Glutamatergic neuron (in vitro differentiated cells): ENCODE results near the gene LAMC1. TPM values are rescaled to one million over a fixed set of nuclear protein-coding genes. Genes with fewer than 3 reads are reported as not detected.

Experiments
- DNase-seq: peaks from one replicate; pipeline ENCODE4 v3.0.0; 2022
- H3K27ac Mint-ChIP-seq: one replicate; pipeline ENCODE4 v1.8.0; 2020; ENCODE audit warnings: mild to moderate bottlenecking, mixed read lengths, inconsistent platforms; ENCODE audit not compliant: unreplicated experiment
- H3K27me3 Mint-ChIP-seq: one replicate; pipeline ENCODE4 v1.8.0; 2020; ENCODE audit warnings: mild to moderate bottlenecking, moderate library complexity, mixed read lengths, inconsistent platforms; ENCODE audit not compliant: unreplicated experiment
- H3K36me3 Mint-ChIP-seq: one replicate; pipeline ENCODE4 v1.8.0; 2020; ENCODE audit warnings: mild to moderate bottlenecking, mixed read lengths, inconsistent platforms; ENCODE audit not compliant: unreplicated experiment
- H3K4me1 Mint-ChIP-seq: one replicate; pipeline ENCODE4 v1.8.0; 2020; ENCODE audit warnings: mild to moderate bottlenecking, low read depth, mixed read lengths, inconsistent platforms; ENCODE audit not compliant: unreplicated experiment
- H3K4me3 Mint-ChIP-seq: one replicate; pipeline ENCODE4 v1.8.0; 2020; ENCODE audit warnings: mild to moderate bottlenecking, mixed read lengths, inconsistent platforms; ENCODE audit not compliant: unreplicated experiment
- H3K9me3 Mint-ChIP-seq: one replicate; pipeline ENCODE4 v1.8.0; 2020; ENCODE audit warnings: mild to moderate bottlenecking, moderate library complexity, mixed read lengths, inconsistent platforms; ENCODE audit not compliant: unreplicated experiment
- total RNA-seq: library from RNA; stranded (reverse); fragmentation: NEBNext Ultra II Directional; extraction: Animal tissue kit (Norgen Biotek cat#: 25700); gene quantifications from one replicate; pipeline ENCODE4 v1.2.1, GENCODE V29; 2021; ENCODE audit not compliant: unreplicated experiment
- TF ChIP-seq, protein P1 (sequence below): fragments of 200-600 bp; sonication (generic); IDR thresholded peaks from one replicate; pipeline ENCODE4 v1.5.0; 2021; ENCODE audit not compliant: partially characterized antibody, unreplicated experiment

Gene LAMC1
- total RNA-seq, 1 donor from 2014 or later: 51.8 TPM

DNA sequence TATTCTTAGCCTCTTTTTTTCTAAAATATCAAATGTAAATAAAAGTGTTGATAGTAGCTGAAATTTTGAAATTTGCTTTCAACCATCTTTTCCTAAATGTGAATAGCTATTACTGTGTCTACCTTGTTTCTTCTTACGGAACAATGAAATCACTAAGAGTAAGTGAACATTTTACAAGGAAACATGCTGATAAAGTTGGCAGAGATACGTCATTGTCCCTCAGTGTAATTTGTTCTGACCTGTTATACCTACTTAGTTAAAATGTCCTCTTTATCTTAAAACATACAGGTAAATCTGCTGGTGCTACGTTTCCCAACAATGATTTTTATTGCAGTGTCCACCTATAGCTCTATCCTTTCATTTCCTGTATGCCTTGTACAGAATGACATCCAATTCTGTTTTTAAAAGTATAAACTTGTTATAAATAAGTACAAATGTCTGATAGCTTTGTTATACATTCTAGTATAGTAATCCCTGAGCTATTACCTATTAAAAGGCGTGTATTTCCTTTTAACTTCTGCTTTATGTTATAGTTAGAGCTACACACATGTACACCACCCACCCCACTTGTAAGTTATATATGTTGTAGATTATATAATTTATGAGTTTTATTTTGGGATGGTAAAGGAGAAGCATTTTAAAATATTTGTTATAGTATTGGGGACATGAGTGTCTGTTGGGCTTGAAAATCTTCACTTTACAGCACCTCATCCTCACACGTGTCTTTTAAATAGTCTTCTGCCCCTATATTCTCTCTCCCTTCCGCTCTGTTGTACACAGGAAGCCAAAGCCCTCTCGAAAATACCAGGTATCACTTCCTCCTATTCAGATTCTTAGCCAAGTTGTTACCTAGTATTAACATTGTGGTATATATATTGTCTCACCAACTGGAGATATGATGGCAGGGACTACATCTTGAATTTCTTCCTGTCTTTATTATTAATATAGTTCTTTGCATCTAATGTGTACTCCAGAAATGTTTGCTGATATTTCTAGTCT lies 25.2 kb downstream of the LAMC1 start:
- H3K9me3 Mint-ChIP-seq: no peaks in the 10 kb centered on the region
- H3K36me3 Mint-ChIP-seq: no peaks in the 10 kb centered on the region
- H3K4me3 Mint-ChIP-seq: no peak overlapping the region
- H3K27ac Mint-ChIP-seq: no peak overlapping the region
- H3K4me1 Mint-ChIP-seq: peaks cover 10% of the 10 kb centered on the region
- no peaks in the 10 kb centered on the region for H3K27me3 Mint-ChIP-seq
- DNase-seq: no peak
- TF ChIP-seq, protein P1, sequence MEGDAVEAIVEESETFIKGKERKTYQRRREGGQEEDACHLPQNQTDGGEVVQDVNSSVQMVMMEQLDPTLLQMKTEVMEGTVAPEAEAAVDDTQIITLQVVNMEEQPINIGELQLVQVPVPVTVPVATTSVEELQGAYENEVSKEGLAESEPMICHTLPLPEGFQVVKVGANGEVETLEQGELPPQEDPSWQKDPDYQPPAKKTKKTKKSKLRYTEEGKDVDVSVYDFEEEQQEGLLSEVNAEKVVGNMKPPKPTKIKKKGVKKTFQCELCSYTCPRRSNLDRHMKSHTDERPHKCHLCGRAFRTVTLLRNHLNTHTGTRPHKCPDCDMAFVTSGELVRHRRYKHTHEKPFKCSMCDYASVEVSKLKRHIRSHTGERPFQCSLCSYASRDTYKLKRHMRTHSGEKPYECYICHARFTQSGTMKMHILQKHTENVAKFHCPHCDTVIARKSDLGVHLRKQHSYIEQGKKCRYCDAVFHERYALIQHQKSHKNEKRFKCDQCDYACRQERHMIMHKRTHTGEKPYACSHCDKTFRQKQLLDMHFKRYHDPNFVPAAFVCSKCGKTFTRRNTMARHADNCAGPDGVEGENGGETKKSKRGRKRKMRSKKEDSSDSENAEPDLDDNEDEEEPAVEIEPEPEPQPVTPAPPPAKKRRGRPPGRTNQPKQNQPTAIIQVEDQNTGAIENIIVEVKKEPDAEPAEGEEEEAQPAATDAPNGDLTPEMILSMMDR: no peak

GRCh38 chr1:183051546-183051945 lies 28.3 kb downstream of the LAMC1 start:
- TF ChIP-seq, protein P1: no peak
- Mint-ChIP-seq H3K36me3 (no peaks in the 10 kb centered on the region), H3K4me3 (no peak overlapping the region), H3K9me3 (no peaks in the 10 kb centered on the region), H3K4me1 (peaks cover 7% of the 10 kb centered on the region), H3K27me3 (no peaks in the 10 kb centered on the region), H3K27ac (peak overlapping the region; percentile 4)
- DNase-seq: no peak

GRCh38 chr1:183052861-183053260 lies 29.6 kb downstream of the LAMC1 start:
- Mint-ChIP-seq H3K36me3 (no peaks in the 10 kb centered on the region), H3K4me1 (peaks cover 7% of the 10 kb centered on the region), H3K27me3 (no peaks in the 10 kb centered on the region), H3K4me3 (no peak overlapping the region), H3K27ac (no peak overlapping the region), H3K9me3 (no peaks in the 10 kb centered on the region)
- no peak for DNase-seq
- TF ChIP-seq, protein P1: no peak

GRCh38 chr1:183058851-183059502 lies 35.8 kb downstream of the LAMC1 start:
- Mint-ChIP-seq H3K9me3 (no peaks in the 10 kb centered on the region), H3K4me3 (no peak overlapping the region), H3K36me3 (no peaks in the 10 kb centered on the region), H3K27ac (no peak overlapping the region), H3K4me1 (no peaks in the 10 kb centered on the region), H3K27me3 (no peaks in the 10 kb centered on the region)
- no peak for DNase-seq
- TF ChIP-seq, protein P1: no peak

DNA sequence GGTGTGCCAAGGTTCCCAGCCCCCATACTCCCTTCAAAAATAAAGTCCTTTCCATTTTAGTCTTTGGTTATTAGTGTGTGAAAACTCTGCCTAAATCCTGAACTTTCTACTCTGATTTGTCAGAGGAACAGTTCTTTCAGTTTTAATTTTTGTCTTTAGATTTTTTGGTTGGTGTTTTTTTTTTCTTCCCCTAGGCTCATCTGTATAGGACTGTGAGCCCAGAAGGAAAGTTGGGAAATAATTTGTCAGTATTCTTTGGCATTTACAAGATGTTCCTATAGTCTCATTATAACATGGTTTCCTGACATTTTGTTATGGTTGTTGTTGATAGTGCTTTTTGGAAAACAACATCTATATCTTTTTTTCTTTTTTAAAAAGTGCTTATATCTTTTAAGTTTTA lies 38.0 kb downstream of the LAMC1 start:
- DNase-seq: no peak
- Mint-ChIP-seq H3K27me3 (no peaks in the 10 kb centered on the region), H3K9me3 (no peaks in the 10 kb centered on the region), H3K27ac (no peak overlapping the region), H3K4me3 (no peak overlapping the region), H3K4me1 (no peaks in the 10 kb centered on the region), H3K36me3 (no peaks in the 10 kb centered on the region)
- TF ChIP-seq, protein P1: no peak
